RWPE1 (cell line): ENCODE results near the gene TNNC2.

Experiments used
- CTCF ChIA-PET: fragments of 350-600 bp; sonication (Branson Sonifier 250); formaldehyde crosslinking; extraction: SDS; loops from one replicate; lab custom pipeline; 2021; lab: Yijun Ruan, JAX
- POLR2A ChIA-PET: fragments of 400-600 bp; formaldehyde crosslinking; extraction: SDS; loops from one replicate; lab custom pipeline; 2020; ENCODE audit warnings: antibody characterized with exemption; ENCODE audit not compliant: low non-redundant PET; lab: Yijun Ruan, JAX
- DNase-seq: peaks from one replicate; pipeline ENCODE4 v3.0.0; 2012; ENCODE audit warnings: low spot score
- H3K27ac ChIP-seq: fragments of 450-650 bp; 2 replicates; pipeline ENCODE4 v1.5.1; 2017
- TF ChIP-seq, protein P1 (sequence below): fragments of 450-650 bp; conservative IDR thresholded peaks from 2 replicates; pipeline ENCODE4 v1.5.1; 2017; ENCODE audit warnings: low read depth, mild to moderate bottlenecking

Gene TNNC2

DNA sequence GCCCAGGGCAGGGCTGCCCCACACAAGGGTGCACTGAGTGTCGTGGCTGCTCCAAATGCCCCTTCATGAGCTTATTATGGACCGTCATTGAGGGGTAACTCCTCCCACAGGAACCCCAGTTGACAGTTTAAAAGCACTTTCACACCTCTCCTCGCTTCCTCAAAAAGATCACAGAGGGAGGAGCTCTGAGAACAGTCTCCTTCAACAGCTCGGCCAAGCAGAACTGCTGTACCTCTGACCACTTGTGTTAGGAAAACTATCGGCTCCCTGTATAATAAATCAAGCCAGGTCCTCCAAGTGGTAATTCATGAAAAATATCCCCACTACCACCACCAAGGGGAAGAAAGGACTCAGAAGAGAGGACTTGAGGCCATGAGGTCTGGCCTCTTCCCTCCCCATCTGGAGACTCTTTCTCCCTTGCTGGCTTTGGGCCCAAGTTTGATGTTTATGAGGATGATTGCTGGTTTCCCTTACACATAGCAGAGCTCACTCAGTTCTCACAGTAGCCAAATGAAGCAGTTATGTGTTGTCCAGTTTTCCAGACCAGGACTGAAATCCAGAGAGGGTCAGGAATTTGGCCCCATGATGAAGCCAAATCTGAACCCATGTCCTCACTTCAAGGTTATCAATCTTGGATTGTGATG, 15.2 kb upstream of the TNNC2 start:
- DNase-seq = no peak
- ChIA-PET POLR2A (interaction anchor here (0.6 kb wide), 1 partner anchor 248 kb away, joined by 3 read pairs; no protein-coding TSS in a partner anchor), CTCF (interaction anchor here (0.6 to 1.1 kb wide), 3 partner anchors 9 to 104 kb away, joined by 3 to 4 read pairs (median 3); no protein-coding TSS in a partner anchor)
- TF ChIP-seq, protein P1, sequence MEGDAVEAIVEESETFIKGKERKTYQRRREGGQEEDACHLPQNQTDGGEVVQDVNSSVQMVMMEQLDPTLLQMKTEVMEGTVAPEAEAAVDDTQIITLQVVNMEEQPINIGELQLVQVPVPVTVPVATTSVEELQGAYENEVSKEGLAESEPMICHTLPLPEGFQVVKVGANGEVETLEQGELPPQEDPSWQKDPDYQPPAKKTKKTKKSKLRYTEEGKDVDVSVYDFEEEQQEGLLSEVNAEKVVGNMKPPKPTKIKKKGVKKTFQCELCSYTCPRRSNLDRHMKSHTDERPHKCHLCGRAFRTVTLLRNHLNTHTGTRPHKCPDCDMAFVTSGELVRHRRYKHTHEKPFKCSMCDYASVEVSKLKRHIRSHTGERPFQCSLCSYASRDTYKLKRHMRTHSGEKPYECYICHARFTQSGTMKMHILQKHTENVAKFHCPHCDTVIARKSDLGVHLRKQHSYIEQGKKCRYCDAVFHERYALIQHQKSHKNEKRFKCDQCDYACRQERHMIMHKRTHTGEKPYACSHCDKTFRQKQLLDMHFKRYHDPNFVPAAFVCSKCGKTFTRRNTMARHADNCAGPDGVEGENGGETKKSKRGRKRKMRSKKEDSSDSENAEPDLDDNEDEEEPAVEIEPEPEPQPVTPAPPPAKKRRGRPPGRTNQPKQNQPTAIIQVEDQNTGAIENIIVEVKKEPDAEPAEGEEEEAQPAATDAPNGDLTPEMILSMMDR = no peak
- peak overlapping the region; percentile 55 for H3K27ac ChIP-seq

DNA sequence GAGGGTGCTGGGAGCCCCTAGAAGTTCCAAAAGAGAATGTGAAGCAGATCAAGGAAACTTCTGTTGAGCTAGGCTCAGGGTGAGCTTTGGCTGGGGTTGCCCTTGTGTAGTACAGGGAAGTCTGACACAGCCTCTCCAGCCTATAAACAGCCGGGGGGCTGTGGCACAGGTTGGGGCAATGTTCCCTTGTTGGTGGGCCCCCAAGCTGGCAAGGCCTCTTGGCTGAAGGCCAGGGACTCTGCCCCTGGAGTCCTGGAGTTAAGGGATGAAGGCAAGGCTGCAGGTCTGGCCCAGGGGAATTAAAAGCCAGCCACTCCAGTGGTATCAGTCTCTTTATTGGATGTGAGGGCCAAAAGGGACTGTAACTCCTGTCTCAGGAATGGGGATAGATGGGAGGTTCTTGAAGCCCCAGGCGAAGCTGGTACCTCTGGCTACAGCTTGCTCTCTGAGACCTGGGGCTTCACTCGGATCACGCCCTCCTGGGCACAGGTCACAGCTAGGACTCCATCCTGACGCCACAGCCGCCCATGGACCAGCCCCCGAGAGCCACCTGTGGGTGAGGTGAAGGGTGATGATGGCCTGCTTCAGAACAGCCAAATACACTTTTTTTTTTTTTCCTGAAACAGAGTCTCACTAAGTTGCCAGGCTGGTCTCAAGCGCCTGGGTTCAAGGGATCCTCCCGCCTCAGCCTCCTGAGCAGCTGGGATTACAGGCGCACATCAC, 14.5 kb upstream of the TNNC2 start:
- POLR2A ChIA-PET = interaction anchor here (0.6 kb wide), 1 partner anchor 249 kb away, joined by 3 read pairs; no protein-coding TSS in a partner anchor
- DNase-seq = no peak
- TF ChIP-seq, protein P1 = no peak
- CTCF ChIA-PET = interaction anchor here (0.6 to 0.7 kb wide), 2 partner anchors 66 to 72 kb away, joined by 3 read pairs; no protein-coding TSS in a partner anchor
- H3K27ac ChIP-seq = peak overlapping the region; percentile 55

DNA sequence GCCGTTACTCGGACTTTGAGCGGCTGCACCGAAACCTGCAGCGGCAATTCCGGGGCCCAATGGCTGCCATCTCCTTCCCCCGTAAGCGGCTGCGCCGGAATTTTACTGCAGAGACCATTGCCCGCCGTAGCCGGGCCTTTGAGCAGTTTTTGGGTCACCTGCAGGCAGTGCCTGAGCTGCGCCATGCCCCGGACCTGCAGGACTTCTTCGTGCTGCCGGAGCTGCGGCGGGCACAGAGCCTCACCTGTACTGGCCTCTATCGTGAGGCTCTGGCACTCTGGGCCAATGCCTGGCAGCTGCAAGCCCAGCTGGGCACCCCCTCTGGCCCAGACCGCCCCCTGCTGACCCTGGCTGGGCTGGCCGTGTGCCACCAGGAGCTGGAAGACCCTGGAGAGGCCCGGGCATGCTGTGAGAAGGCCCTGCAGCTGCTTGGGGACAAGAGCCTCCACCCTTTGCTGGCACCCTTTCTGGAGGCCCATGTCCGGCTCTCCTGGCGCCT, 13.6 kb upstream of the TNNC2 start:
- ChIA-PET POLR2A (no interaction called here), CTCF (interaction anchor here (0.6 to 1.0 kb wide), 4 partner anchors 17 to 295 kb away, joined by 3 to 7 read pairs (median 5); partner anchors contain the start of gene UBE2C)
- no peak for DNase-seq
- TF ChIP-seq, protein P1 = no peak
- peak overlapping the region; percentile 55 for H3K27ac ChIP-seq

DNA sequence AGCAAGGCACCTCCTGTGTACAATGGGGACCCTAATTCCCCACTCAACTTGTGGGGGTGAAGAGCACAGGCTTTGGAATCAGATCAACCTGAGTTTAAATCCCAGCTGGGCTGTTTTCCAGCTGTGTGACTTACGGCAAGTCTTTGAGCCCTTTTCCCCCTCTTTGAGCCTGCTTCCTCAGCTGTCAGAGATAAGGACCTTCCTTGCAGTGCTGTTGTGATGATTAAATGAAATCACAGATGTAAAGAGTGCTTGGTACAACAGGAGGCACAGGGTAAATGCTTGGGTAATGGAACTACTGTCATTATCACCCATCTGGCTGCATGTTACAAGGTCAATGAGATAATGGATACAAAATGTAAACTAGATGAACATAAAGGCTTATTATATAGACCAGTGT, 9.7 kb upstream of the TNNC2 start:
- DNase-seq = no peak

DNA sequence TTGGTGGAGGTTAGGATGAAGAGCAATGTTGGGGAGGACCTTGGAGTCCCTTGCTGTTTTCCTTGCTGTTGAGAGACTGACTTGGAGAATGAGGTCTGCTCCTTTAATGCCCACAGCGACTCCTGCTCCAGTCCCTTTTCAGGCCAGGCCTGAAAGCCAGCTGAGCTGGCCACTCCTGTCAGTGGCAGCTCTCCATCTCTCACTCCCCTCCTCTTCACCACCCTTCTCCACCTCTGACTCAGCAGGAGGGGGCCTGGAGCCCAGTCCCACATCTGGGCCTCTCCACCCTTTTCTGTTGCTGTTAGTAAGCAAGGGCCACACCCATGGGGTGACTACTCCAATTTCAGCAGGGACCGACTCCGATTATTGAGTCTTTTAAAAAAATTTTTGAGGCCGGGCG, 8.7 kb upstream of the TNNC2 start:
- TF ChIP-seq, protein P1 = no peak
- peak; percentile 74 for DNase-seq
- CTCF ChIA-PET = interaction anchor here (0.6 to 1.1 kb wide), 2 partner anchors 64 to 104 kb away, joined by 3 read pairs; no protein-coding TSS in a partner anchor
- peak overlapping the region; percentile 81 for H3K27ac ChIP-seq
- POLR2A ChIA-PET = interaction anchor here (0.6 kb wide), 1 partner anchor 13 kb away, joined by 3 read pairs; no protein-coding TSS in a partner anchor

More for the DNA sequence above, 9.7 kb upstream of the TNNC2 start:
- TF ChIP-seq, protein P1 = no peak
- POLR2A ChIA-PET = no interaction called here
- H3K27ac ChIP-seq = peak overlapping the region; percentile 81
- CTCF ChIA-PET = interaction anchor here (0.6 to 0.7 kb wide), 2 partner anchors 463 to 1634 kb away, joined by 3 to 5 read pairs; no protein-coding TSS in a partner anchor

DNA sequence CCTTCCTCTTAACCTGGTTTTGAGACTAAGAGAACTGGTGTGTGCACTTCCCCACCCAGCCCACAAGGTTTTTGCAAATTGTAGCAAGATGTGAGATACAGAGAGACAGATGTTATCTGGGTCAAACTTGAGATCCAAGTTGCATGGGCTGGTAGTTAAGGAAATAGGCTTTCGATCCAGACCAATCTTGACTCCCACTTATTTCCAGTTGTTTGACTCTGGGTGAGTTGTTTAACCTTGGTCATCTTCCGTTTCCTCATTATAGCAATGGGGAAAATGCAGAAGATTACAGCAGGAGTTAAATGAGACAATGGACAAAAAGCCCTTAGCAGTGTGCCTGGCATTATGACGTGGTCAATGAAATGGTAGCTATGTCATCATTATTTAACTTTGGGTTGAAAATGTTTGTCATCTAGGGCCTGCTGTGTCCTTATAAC, 8.2 kb upstream of the TNNC2 start:
- CTCF ChIA-PET = interaction anchor here (1.1 kb wide), 1 partner anchor 64 kb away, joined by 3 read pairs; no protein-coding TSS in a partner anchor
- POLR2A ChIA-PET = interaction anchor here (0.6 to 1.3 kb wide), 2 partner anchors 14 to 21 kb away, joined by 3 to 4 read pairs; no protein-coding TSS in a partner anchor
- peak overlapping the region; percentile 92 for H3K27ac ChIP-seq
- DNase-seq = no peak
- TF ChIP-seq, protein P1 = no peak
